Stimulated activated CD8-positive, alpha-beta memory T cell treated with anti-CD3 and anti-CD28 coated beads, Interleukin-12 subunit alpha, Interleukin-12 subunit beta, amount 100 ng/mL, for 4 hours (primary cell): Measurements from ENCODE around the gene XXYLT1.
"Not testable (repeated sequence)": the region's sequence is repeated elsewhere in the genome, so short reads cannot be mapped to it uniquely, and the experiment has no call there.

Experiments
- DNase-seq: peaks from one replicate; pipeline ENCODE4 v3.0.0-alpha.2; 2020; ENCODE audit warnings: low read depth

Gene XXYLT1

DNA sequence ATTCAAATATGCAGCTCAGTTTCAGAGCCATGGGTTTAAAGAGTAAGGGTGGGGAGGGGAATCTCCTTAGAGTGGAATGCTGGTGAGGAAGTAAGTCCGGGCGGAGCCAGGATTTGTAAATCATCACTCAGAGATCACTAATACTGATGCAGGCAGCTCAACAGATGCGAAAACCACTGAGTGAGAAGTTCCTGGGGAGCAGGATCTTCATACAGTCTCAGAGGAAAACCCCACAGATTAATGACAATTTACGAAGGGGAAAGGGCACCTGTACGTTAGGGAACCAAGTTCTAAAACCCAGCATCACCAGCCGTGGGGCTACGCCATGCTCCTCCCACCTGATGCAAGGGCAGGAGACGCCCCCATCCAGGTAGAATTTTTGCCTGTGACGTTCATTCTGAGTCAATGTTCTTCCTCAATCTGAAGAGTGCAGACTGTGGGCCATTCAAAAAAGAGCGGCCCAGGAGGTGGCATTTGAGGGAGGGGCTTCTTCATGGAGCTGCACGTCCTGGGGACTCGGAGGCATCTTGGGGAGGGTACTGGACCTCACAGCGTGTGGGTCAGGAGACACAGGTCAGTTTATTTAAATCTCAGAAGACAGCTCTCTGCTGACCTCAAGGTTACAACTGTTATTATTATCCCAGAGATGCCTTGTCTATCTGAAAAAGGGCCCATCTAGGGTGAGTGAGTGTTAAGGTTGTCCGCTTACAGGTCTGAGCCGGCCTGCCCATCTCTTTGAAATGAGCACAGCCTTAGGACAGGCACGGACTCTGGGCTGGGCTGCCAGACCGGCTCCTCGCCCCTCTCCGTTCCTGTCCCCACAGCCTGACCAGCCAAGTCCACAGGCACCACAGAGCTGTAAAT is 228.0 kb downstream of the XXYLT1 start:
- no peak for DNase-seq

DNA sequence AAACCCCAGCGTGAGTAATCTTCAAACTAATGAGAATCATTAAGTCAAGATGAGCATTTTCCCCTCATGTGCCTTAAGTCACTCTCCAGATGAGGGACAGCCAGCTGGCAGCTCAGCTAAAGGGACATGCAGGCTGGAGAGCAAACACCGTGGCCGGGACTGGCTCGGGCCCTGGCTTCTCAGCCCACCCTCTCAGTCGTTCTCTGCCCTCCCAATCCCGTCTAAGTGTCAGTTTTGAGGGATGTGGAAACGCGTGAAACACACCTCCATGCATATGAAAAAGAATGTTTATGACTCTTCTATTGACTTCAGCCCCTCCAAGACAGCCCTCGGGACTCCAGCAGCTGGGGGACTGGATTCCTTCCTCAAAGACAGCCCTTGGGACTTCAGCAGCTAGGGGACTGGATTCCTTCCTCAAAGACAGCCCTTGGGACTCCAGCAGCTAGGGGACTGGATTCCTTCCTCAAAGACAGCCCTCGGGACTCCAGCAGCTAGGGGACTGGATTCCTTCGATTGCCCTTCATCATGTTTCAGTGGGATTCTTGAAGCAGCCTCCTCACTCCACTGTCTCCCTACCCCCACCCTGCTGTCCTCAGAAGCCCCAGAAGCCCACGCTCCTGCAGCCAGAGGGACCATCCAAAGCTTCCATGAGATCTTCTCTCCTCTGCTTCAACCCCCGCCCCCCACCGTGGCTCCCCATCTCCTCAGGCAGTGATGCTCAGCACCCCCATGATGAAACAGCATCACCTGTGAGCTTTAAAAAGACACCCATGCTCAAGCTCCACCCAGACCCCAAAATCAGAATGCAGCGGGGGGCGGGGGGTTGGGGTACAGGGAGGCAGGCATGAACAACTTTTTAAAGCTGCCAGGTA is 228.9 kb downstream of the XXYLT1 start:
- no peak for DNase-seq

DNA sequence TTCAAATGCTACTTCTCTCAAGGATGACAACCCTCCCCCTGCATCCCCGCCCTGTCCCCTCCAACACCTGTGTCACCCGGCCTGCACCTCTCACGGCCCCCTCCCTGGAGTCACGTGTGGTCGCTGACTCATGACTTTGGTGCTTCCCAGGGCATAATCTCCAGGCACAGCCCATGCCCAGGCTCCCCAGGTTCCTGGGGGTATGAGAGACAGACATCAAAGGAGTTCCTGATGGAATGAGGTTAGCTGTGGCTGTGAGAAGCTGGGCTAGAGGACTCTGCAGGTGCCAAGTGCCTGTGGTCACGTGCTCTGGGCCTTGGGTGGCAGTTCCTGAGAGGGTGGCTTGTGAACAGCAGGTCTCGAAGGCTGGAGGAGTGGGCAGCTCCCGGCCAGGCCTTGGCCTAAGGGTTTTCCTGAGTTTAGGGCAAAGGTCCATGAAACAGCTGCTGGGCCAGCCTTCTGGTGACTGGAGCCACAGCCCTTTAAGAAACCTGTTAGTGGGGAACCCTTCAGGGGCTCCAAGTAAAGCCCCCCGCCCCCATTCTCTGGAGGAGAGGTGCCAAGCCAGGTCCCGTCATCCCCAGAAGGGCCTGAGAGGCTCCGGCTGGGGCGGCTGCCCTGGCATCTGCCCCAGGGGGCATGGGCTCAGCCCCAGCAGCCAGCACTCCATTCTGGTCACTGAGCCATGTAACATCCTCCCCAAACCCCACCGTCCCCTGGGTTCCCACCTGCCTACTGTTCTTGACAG is 230.0 kb downstream of the XXYLT1 start:
- DNase-seq, result no peak

DNA sequence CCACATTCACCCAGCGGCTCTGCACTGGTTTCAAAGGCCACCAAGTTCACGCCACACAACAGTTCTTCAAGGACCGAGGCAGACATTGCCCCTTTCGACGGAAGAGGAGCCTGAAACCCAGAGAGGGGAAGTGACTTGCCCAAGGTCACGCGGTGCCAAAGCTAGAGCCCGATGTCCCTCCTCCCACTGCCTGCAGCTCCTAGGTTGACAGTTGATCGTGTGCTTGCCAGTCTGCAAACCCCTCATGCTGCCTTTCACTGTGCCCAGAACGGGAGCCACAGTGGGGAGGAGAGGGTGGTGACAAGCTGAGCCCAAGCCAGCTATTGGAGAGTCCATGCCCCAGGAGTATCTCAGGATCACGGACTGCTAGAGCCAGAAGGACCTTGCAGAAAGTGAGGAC is 230.9 kb downstream of the XXYLT1 start:
- no peak for DNase-seq

DNA sequence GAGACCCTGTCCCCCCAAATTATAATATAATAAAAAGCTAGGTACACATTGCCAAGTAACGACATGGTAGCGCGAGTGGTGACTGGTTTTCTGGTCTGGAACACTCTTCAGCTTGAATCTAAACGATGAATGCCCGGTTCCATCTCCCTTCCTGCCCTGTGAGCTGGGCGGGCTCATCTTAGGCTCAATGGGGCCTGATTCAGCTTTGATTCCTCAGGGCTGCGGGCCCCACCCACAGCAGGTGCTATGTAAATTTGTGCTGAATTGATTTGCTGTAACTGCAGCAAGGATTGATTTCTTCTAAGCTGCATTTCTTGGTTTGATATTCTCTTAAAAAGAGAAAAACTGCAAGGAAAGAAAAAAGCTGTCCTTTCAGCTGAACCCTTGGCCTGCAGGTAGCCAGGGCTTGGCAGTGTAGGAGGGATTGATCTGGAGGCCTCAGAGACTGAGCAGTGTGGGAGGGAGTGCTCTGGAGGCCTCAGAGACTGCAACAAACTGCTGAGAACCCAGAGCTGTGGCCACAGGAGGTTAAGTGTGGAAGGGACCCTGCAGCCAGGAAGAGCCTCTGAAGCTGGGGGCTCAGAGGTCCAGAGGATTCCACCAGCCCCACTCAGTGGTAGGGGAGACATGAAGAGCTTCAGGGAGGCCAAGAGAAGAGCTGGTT is 231.6 kb downstream of the XXYLT1 start:
- DNase-seq, result no peak

DNA sequence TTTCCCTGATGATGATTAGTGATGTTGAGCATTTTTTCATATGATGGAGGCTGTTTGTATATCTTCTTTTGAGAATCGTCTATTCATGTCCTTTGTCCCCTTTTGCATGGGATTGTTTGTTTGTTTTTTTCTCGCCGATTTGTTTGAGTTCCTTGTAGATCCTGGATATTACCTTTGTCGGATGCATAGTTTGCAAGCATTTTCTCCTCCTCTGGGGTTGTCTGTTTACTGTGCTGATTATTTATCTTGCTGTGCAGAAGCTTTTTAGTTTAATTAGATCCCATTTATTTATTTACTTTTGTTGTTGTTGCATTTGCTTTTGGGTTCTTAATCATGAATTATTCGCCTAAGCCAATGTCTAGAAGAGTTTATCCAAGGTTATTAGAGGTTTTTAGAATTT is 232.8 kb downstream of the XXYLT1 start:
- DNase-seq, result no peak

DNA sequence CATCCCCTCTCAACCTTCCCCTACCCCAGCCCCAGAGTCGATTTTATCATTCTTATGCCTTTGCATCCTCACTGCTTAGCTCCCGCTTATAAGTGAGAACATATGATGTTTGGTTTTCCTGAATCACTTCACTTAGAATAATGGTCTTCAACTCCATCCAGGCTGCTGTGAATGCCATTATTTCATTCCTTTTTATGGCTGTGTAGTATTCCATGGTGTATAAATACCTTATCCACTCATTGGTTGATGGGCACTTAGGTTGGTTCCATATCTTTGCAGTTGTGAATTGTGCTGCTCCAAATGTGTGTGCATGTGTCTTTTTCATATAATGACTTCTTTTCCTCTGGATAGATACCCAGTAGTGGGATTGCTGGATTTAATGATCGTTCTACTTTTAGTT is 233.4 kb downstream of the XXYLT1 start:
- not testable (repeated sequence) for DNase-seq

DNA sequence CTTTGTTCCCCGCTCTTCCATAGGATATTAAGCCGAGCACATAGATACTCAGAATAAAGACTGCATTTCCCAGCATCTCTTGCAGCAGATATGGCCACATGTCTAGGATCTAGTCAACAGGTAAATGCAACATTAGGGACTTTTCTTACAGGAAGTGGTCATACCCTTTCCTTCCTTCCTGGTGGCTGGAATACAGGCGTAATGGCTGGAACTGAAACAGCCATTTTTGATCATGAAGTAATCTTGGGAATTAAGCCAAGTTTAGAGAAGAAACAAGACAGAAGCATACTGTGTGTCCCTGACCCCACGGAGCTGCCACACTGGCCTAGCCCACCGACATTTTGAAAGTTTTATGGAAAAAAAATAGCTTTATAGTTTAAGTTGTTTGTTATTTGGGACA is 234.0 kb downstream of the XXYLT1 start:
- DNase-seq, result no peak

DNA sequence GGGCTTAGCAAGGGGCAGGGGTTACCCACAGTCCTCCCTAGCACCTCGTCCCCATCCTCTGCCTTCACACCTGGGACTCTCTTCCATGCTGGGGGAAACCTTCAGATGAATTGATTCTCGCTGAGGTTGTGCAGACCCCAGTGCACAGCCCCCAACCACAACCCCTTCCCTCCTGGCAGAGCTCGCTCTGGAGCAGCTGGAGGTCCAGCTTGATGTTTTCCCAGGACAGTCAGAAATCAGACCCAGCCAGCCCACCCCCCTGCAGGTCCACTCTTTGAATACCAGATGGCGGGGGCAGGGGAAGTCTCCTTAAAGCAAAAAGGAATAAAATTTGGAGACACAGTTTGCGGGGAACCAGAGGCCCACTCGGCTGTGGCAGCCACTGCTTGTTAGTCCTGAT is 234.4 kb downstream of the XXYLT1 start:
- no peak for DNase-seq

DNA sequence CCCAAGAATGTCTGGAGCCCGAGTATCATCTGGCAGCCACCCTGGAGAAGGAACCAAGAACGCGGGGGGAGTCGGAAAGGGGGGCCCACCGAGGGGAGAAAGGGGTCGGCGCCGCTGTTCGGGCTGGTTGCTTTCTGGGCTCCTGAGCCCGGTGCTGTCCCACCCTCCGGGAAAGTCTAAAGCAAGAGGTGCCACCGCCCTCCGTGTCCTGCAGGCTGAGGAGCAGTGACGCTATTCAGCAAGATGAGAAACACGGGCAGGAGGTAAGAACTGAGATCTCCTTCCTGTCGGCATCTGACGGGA is 234.8 kb downstream of the XXYLT1 start:
- no peak for DNase-seq

DNA sequence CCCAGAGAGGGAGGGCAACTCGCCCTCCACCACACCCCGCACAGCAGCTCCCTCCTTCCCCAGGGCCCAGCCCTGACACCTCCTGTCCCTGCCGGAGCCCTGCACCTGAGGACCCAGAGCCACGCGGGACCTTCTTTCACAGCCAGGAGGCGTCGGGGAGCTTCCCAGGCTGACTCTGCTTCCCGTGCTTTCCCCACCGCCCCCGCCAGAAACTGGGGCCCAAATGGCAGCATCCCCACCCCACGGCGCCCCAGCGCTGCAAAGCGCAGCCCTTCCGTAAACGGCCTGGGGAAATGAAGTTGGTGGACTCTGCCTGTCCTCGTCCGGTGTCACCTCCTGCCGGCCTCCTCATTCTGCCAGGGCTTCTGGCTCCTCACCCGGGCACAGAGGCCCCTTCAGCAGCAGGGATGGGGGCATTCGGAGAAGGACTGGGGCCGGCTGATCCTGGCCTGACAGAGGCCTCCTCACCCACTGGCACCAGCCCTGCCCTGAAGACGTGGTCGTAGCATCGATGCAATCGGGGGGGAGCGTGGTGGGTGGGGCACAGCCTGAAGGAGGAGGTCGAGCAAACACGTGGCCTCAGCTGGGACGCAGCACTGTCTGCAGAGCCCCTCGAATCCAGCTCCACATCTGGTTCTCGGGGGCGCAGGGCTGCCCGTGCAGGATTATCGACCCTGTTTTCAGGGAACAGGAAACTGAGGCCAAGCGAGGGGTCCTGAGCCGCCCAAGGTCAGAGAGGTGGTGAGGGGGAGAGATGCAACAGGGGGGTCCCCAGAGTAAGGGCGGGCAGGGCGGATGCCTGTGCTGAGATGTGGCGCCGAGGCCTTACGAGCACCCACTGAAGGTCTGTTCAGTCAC is 235.4 kb downstream of the XXYLT1 start:
- no peak for DNase-seq

DNA sequence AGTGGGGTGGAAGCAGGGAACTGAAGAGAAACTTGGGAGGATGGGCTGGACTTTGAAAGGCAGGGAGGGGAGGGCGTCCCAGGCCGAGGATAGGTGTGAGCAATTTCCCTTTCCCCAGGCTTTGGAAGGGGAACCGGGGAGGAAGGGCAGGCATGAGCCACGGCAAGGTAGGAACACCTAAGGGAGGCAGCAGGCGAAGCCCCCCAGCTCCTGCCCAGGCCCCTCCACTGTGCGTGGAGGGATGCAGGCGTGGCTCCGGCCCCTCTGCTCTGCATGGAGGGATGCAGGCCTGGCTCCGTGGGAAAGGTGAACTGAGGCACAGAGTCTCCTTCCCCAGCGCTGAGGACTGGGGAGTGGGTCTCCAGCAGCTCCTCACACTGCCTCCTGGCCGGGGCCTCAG is 236.4 kb downstream of the XXYLT1 start:
- no peak for DNase-seq

DNA sequence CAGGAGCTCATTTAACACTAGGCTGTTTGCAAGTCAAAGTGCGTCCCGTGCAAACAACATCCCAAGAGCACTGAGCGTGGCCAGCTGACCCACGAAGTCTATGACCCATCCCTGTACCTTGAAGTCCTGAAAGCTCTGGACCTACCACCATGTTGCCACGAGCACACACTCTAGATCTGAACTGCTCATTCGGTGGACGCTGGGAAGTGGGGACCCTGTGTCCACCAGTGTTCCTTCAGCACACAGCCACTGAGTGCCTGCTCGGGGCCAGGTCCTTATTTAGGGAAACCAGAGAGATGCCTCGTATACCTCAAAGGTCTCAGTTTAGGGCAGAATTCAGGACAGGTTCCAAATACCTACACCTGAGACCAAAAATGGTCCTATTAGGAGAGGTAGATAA is 236.9 kb downstream of the XXYLT1 start:
- no peak for DNase-seq

DNA sequence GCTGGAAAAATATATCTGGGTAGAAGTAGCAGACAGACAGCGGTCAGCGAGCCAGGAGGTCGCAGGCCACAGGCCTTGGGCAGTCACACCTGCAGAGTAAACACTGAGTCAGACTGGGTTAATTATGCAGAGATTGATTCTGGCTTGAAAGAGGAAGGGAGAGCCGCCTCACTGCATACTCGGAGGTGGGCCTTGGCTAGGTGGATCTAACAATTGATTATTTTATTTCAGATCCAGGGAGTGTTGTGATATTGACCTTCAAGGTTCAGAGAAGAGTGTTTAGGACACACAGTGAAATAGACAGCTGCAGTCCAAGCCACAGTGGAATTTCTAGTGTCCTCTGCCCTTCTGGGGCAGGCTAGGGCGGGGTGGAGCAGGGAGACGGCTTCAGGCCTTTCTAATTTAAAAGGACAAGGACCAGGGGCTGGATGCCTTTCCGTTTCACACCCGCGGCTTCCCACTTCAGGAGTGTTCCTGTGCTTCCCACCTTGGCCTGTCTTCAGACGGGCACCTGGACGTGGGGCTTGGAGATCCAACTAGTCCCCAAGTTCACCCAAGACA is 237.3 kb downstream of the XXYLT1 start:
- no peak for DNase-seq

DNA sequence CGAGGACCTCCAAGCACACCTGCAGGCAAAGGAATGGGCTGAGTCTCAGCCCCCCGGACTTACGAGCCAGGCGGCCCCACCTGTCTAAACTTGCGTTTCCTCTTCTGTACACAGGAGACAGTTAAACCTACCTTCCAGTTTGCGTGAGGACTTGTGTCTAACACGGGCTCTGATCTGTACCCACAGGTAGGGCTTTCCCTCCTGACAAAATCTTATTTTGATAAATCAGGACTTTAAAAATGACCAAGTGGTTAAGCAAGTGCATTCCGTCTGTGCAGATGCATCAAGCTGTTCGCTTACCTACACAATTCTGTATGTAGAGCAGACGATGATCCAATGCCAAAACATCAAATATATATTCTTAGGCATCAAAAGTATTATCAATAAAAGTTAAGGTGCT is 238.0 kb downstream of the XXYLT1 start:
- no peak for DNase-seq

DNA sequence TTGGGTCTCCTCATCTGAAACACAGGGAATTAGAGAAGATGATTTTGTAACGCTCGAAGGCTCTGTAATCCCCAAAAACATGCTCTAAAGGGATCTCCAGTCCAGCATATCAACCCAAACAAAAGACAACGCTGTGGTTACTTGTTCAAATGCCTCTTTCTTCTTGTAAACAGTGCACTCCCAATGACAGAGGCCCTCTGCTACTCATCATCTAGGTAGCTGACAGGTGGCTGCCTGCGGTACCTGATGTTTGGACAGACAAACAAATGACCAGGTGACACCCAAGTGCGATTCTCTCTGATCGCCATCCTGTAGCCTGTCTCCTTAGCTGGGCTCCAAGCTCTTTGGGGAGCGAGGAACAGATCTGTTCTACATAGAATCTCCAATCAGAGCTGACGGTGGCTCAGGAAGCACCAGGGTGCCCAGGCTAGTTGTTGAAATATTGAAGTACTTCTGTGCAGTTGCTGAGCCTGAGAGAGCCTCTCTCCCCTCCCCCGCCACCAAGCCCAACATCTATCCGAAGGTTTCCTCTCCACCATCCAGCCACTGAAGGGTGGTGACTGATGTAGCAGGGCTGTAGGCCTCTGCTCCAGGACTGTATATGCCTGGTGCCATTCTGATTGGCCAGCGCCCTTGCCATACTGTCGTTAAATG is 238.7 kb downstream of the XXYLT1 start:
- no peak for DNase-seq

DNA sequence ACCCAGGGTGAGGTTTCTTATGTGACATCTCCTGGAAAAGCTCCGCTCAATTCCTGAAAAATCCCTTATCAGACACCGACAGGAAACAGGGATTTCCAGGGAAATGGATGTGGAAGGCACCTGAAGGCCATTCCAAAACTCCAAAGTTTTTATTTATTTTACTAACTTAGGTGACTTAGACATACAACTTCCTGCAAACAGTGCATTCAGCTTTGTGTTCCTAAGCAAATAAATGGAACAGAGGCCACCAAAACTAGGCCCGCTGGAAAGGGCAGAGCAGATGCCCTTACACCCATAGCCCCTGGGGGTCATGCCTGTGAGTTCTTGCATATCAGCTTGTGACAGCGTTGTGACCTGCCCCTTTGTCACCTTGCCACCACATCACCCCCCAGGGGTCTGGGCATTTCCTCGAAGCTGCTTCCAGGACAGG is 239.4 kb downstream of the XXYLT1 start:
- no peak for DNase-seq

DNA sequence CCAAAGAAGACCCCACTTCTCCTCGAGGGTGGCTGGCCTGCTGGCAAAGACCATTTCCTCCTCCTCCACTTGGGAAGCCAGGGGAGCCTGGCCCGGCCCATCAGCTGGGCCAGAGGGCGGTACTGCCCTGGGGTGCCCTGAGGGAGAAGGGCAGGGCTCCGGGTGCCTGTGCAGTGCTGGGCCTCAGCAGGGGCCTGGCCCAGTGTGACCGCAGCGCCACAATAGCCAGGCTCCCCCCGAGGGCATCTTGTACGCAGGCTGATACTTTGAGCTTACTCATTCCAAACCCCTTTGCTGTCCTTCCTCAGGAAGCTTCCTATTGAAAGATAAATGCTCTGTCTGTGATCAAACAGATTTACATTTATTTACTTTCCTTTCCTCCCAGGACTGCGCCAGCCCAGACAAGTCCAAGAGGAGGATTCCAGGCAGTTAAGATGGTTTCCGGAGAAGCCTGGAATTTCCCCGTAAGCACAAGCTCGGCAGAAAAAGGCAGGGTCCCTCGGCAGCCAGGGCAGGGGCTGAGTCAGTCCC is 240.1 kb downstream of the XXYLT1 start:
- no peak for DNase-seq

DNA sequence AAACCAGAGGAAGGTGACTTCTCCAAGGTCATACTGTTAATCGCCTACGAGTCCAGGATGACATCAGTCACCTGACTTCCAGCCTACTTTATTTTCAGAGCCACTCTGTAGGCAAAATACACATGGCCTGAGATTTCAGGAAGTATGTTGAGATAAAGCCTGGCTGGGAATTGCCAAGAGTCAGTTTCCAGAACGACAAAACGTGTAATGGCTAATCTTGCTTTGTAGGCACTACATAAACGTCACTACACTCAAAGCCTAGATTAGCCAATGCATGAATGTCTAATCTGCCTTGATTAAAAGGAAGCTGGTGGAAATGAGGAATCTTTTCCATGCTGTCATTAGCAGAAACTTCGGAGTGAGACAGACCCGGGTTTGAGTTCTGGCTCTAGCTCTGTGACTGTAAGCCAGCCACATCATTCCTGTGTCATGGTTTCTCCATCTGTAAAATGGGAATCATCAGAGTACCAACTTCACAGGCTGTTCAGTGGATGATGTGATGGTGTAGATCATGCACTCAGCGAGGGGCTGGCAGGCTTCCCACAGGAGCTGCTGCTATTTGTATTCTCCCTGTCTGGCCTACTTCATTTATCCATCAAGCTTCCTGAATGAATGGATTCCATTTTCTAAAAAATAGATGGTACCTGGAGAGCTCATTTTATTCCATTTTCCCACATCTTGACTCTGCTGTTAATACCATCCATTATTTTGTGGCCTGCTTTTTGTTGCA is 241.9 kb downstream of the XXYLT1 start:
- no peak for DNase-seq

DNA sequence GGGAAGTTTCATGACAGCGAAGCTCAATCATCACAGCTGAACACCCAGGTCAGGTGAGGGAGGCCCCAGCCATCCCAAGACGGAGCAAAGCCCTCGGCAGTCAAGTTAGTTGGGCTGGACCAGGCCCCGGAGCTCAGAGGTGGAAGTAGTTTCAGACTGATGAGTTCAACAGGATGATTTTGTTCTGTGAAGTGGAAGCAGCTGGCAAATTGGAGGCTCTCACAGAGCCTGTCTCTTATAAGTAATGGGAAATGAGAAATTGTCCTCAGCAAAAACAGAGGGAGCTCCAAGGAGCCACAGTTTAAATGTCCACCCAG is 245.1 kb downstream of the XXYLT1 start:
- DNase-seq, result no peak
